Type B pancreatic cell (in vitro differentiated cells): ENCODE measurements around the gene UBE3B. TPM values are rescaled to one million over a fixed set of nuclear protein-coding genes. Genes with fewer than 3 reads are reported as not detected.

Source experiments
- DNase-seq: peaks from one replicate; pipeline ENCODE4 v3.0.0; 2021; ENCODE audit warnings: mixed read lengths; ENCODE audit not compliant: unreplicated experiment; ENCODE audit errors: extremely low spot score
- H3K27ac Mint-ChIP-seq: 2 replicates; pipeline ENCODE4 v1.8.0; 2021; ENCODE audit warnings: mild to moderate bottlenecking, mixed read lengths
- H3K27me3 Mint-ChIP-seq: 2 replicates; pipeline ENCODE4 v1.8.0; 2021; ENCODE audit warnings: mixed read lengths
- H3K36me3 Mint-ChIP-seq: 2 replicates; pipeline ENCODE4 v1.8.0; 2021; ENCODE audit warnings: mixed read lengths
- H3K4me1 Mint-ChIP-seq: one replicate; pipeline ENCODE4 v1.8.0; 2021; ENCODE audit warnings: mixed read lengths; ENCODE audit not compliant: unreplicated experiment
- H3K4me3 Mint-ChIP-seq: 2 replicates; pipeline ENCODE4 v1.8.0; 2021; ENCODE audit warnings: mild to moderate bottlenecking, mixed read lengths
- H3K9me3 Mint-ChIP-seq: 2 replicates; pipeline ENCODE4 v1.8.0; 2021; ENCODE audit warnings: mixed read lengths
- total RNA-seq: library from RNA; stranded (reverse); gene quantifications from 2 replicates; pipeline ENCODE4 v1.2.1, GENCODE V29; 2021; ENCODE audit warnings: low replicate concordance
- TF ChIP-seq, protein P1 (sequence below): fragments of 200-600 bp; sonication (generic); conservative IDR thresholded peaks from 2 replicates; pipeline ENCODE4 v1.5.0; 2021; ENCODE audit warnings: antibody characterized with exemption, mild to moderate bottlenecking

UBE3B gene
- total RNA-seq, 1 donor from 2014 or later: 41.3 TPM

DNA sequence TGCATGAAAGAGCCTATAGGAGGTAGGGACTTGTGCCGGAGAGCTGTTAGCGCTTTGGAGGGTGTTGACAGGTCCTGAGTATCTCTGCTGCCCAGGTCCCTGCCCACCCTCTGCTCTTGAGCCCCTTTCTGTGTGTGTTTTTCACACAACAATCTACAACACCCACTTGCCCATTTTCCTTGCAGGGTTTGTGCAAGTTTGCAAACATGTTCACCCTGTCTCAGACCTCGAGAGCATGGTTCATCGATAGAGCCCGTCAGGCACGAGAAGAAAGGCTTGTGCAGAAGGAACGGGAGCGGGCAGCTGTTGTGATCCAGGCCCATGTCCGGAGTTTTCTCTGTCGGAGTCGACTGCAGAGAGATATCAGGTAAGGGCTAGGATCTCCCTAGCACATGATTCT is 5.9 kb downstream of the UBE3B start:
- Mint-ChIP-seq H3K4me3 (no peak overlapping the region), H3K36me3 (peaks cover 4% of the 10 kb centered on the region), H3K27ac (no peak overlapping the region), H3K9me3 (no peaks in the 10 kb centered on the region), H3K4me1 (peaks cover 12% of the 10 kb centered on the region), H3K27me3 (no peaks in the 10 kb centered on the region)
- TF ChIP-seq, protein P1, sequence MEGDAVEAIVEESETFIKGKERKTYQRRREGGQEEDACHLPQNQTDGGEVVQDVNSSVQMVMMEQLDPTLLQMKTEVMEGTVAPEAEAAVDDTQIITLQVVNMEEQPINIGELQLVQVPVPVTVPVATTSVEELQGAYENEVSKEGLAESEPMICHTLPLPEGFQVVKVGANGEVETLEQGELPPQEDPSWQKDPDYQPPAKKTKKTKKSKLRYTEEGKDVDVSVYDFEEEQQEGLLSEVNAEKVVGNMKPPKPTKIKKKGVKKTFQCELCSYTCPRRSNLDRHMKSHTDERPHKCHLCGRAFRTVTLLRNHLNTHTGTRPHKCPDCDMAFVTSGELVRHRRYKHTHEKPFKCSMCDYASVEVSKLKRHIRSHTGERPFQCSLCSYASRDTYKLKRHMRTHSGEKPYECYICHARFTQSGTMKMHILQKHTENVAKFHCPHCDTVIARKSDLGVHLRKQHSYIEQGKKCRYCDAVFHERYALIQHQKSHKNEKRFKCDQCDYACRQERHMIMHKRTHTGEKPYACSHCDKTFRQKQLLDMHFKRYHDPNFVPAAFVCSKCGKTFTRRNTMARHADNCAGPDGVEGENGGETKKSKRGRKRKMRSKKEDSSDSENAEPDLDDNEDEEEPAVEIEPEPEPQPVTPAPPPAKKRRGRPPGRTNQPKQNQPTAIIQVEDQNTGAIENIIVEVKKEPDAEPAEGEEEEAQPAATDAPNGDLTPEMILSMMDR: no peak
- no peak for DNase-seq

DNA sequence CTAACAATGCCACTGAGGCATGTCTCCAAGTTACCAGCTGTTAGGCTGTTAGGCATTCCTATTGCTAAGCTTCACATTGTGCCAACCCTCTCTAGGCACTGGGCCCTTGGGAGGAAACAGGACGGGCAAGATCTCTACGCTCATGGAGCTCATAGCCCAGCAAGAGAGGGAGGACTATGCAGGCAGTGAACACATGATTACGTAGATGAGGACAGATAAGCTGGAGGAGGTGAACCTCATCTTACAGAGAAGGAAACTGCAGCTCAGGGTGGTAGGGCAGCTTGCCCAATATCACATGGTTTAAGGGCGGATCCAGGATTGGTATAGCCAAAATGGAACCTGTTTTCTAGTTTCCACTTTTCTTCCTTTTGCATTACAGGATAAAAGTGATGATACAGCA is 7.8 kb downstream of the UBE3B start:
- Mint-ChIP-seq H3K36me3 (peaks cover 8% of the 10 kb centered on the region), H3K27ac (no peak overlapping the region), H3K27me3 (no peaks in the 10 kb centered on the region), H3K4me3 (no peak overlapping the region), H3K4me1 (no peaks in the 10 kb centered on the region), H3K9me3 (no peaks in the 10 kb centered on the region)
- no peak for DNase-seq
- TF ChIP-seq, protein P1: no peak

DNA sequence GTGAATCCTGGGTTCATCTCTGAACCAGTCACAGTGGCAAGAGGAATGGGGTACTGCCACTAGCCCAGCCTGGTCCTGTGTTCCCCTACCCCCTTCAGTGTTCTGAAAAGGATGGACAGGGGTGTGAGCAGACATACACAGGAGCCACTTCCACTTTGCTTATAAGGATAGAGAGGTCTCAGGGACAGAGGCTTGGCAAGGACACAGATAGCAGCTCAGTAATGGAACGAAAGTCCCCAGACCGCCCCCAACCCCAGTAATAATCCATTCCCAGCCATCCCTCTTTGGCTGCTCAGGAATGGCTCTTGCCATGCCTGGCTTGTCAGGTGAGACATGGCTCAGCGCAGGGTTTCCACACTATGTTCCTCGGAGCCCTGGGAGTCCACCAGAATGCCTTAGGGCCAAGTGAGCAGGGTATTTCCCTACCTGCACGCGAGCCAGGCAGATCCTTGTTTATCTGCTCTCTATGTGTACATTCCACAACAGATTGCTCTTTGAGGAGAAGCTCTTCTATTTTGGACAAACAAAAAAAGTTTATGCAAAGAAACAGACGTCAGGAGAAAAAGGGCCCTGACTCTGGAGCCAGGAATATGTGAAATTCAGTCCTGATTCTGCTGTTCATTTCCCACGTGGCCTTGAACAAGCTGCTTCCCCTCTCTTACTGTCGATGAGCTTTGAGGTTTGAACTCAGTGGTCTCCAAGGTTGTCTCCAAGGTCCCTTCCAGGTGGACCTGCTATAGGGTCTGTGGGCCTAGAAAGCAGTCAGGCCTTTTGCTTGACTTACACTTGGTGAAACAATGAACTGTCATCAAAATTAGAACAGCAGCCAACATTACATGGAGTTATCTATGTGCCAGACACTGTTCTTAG is 10.0 kb downstream of the UBE3B start:
- no peak overlapping the region for H3K4me3 Mint-ChIP-seq
- no peak overlapping the region for H3K27ac Mint-ChIP-seq
- H3K36me3 Mint-ChIP-seq: peaks cover 10% of the 10 kb centered on the region
- no peaks in the 10 kb centered on the region for H3K27me3 Mint-ChIP-seq
- TF ChIP-seq, protein P1: no peak
- no peaks in the 10 kb centered on the region for H3K4me1 Mint-ChIP-seq
- H3K9me3 Mint-ChIP-seq: no peaks in the 10 kb centered on the region
- DNase-seq: no peak

DNA sequence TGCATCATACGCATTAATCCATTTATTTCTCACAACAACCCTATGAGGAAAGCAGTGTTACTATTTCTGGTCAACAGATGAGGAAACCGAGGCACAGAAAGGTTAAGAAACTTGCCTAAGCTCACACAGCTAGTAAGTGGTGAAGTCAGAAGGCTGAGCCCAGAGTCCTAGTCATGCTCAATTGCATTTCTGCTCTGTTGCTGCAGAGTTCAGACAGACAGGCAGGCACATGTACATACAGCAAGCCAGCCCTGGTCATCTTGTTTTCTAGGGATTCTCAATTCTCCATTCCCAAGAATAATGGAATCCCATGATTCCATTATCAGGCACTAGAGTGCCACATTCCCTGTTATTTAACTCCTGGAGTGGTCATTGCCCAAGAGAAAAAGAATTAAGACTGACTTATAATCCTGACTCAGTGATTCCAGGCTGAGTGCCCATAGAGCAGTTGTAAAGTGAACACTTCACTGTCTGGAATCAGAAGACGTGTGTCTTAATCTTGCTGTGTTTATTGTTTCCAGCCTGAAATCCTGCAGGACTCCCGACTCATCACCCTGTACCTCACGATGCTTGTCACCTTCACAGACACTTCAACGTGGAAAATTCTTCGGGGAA is 10.7 kb downstream of the UBE3B start:
- no peak for DNase-seq
- Mint-ChIP-seq H3K36me3 (peaks cover 12% of the 10 kb centered on the region), H3K27me3 (no peaks in the 10 kb centered on the region), H3K4me3 (no peak overlapping the region), H3K27ac (no peak overlapping the region), H3K9me3 (no peaks in the 10 kb centered on the region), H3K4me1 (no peaks in the 10 kb centered on the region)
- TF ChIP-seq, protein P1: no peak

DNA sequence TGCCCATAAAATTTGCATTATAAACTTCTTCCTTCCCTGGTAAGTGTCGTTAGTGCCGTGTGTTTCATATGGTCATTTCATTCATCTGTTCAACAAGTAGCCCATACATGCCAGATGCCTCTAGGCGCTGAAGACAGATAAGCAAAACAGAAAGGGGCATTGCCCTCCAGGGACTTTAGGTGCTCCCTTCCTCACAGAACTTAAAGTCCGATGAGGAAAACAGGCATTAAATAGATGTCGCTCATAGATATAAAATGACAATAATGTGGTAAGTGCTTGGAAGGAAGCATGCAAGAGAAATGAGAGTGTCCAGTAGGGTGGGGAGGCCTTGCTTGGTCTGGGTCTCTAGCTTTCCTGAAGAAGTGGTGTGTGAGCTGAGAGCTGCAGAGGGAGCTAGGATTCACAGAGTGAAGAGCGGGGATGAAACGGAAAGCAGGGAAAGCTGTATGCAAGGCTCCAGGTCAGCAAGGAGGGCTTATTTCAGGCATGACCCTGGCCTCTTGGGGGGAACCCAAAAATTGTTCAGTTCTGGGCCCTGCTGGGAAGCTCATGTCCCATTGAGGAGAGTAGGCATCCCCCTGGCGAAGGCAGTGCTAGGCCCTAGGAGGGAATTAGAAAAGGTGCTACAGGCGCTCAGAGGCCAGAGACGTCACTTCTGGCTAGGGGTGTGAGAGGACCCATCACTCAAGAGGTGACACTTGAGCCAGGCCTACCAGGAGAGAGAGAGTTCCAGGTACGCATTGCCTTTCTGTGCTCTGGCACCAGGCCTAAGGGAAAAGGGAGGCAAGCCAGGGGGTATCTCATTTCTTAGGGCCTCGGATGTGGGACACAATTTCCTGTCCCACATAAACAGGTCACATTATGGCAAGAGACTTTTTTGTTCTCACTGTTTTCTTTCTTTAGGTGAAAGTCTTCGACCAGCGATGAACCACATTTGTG is 11.9 kb downstream of the UBE3B start:
- H3K36me3 Mint-ChIP-seq: peaks cover 17% of the 10 kb centered on the region
- no peaks in the 10 kb centered on the region for H3K27me3 Mint-ChIP-seq
- H3K9me3 Mint-ChIP-seq: no peaks in the 10 kb centered on the region
- H3K4me1 Mint-ChIP-seq: no peaks in the 10 kb centered on the region
- H3K27ac Mint-ChIP-seq: no peak overlapping the region
- TF ChIP-seq, protein P1: no peak
- DNase-seq: no peak
- no peak overlapping the region for H3K4me3 Mint-ChIP-seq
